Stimulated activated CD4-positive, alpha-beta T cell treated with anti-CD3 and anti-CD28 coated beads, Interleukin-12 subunit alpha, Interleukin-12 subunit beta, amount 100 ng/mL, for 24 hours (primary cell): Measurements from ENCODE around the gene IMMP2L.

Experiments
- DNase-seq, 2 experiments: peaks; one replicate each; pipeline ENCODE4 v3.0.0-alpha.2; 2020; ENCODE audit warnings: low read depth in 2 of 2

Gene IMMP2L

GRCh38 chr7:111003883-111004282 is 558.4 kb downstream of the IMMP2L start:
- no peak for DNase-seq

GRCh38 chr7:110994028-110994967 is 568.0 kb downstream of the IMMP2L start:
- DNase-seq: no peak

- DNase-seq: no peak
Observed at GRCh38 chr7:110988890-110989501, 573.3 kb downstream of the IMMP2L start.

GRCh38 chr7:110988348-110988747 is 573.9 kb downstream of the IMMP2L start:
- no peak for DNase-seq

GRCh38 chr7:110987127-110987693 is 575.1 kb downstream of the IMMP2L start:
- no peak for DNase-seq

GRCh38 chr7:110983822-110984456 is 578.4 kb downstream of the IMMP2L start:
- DNase-seq: no peak

GRCh38 chr7:110977127-110977737 is 585.1 kb downstream of the IMMP2L start:
- DNase-seq: no peak

- DNase-seq: no peak
Observed at GRCh38 chr7:110975486-110975885, 586.8 kb downstream of the IMMP2L start.

- DNase-seq: no peak
Observed at GRCh38 chr7:110974441-110974840, 587.9 kb downstream of the IMMP2L start.

- DNase-seq: no peak
Observed at GRCh38 chr7:110973196-110973990, 588.9 kb downstream of the IMMP2L start.

GRCh38 chr7:110964775-110965174 is 597.5 kb downstream of the IMMP2L start:
- DNase-seq: no peak

- DNase-seq: no peak
Observed at GRCh38 chr7:110962826-110963225, 599.5 kb downstream of the IMMP2L start.

GRCh38 chr7:110962374-110962773 is 599.9 kb downstream of the IMMP2L start:
- DNase-seq: no peak

- no peak for DNase-seq
Observed at GRCh38 chr7:110960811-110961210, 601.5 kb downstream of the IMMP2L start.

GRCh38 chr7:110948280-110948679 is 614.0 kb downstream of the IMMP2L start:
- no peak for DNase-seq

- DNase-seq: no peak
Observed at GRCh38 chr7:110947408-110947807, 614.9 kb downstream of the IMMP2L start.

- no peak for DNase-seq
Observed at GRCh38 chr7:110944966-110945644, 617.2 kb downstream of the IMMP2L start.

- DNase-seq: no peak
Observed at GRCh38 chr7:110944448-110944847, 617.8 kb downstream of the IMMP2L start.

- DNase-seq: no peak
Observed at GRCh38 chr7:110943701-110944345, 618.5 kb downstream of the IMMP2L start.

- DNase-seq: no peak
Observed at GRCh38 chr7:110941385-110941784, 620.9 kb downstream of the IMMP2L start.
